WTC11 (cell line): ENCODE data around the gene AKR1C8. TPM values are rescaled to one million over a fixed set of nuclear protein-coding genes. Genes with fewer than 3 reads are reported as not detected.

Experiments used
- ATAC-seq: fragments of 200-7000 bp; cut with Tn5 transposase; 2 replicates; pipeline ENCODE4 v1.10.0; 2021; ENCODE audit warnings: mild to moderate bottlenecking, moderate library complexity
- CTCF ChIA-PET: fragments of 300-600 bp; sonication (Branson Sonifier 250); formaldehyde crosslinking; loops from one replicate; lab custom pipeline; 2021; ENCODE audit warnings: antibody characterized with exemption; lab: Charles Lee
- POLR2A ChIA-PET: fragments of 350-600 bp; sonication (Branson Sonifier 250); formaldehyde crosslinking; loops from one replicate; lab custom pipeline; 2021; ENCODE audit warnings: antibody characterized with exemption; lab: Charles Lee
- DNase-seq: peaks from one replicate; pipeline ENCODE4 v3.0.0; 2021; ENCODE audit warnings: low spot score
- H3K27ac Mint-ChIP-seq: 2 replicates; pipeline ENCODE4 v1.8.0; 2021; ENCODE audit warnings: mixed read lengths
- H3K27me3 Mint-ChIP-seq: 2 replicates; pipeline ENCODE4 v1.8.0; 2021; ENCODE audit warnings: low read depth, mild to moderate bottlenecking, moderate library complexity, mixed read lengths
- H3K36me3 Mint-ChIP-seq: 2 replicates; pipeline ENCODE4 v1.8.0; 2021; ENCODE audit warnings: mixed read lengths
- H3K4me1 Mint-ChIP-seq: 2 replicates; pipeline ENCODE4 v1.8.0; 2022; ENCODE audit warnings: mixed read lengths
- H3K4me3 Mint-ChIP-seq: 2 replicates; pipeline ENCODE4 v1.8.0; 2021; ENCODE audit warnings: mild to moderate bottlenecking, moderate library complexity, mixed read lengths
- H3K9me3 Mint-ChIP-seq: 2 replicates; pipeline ENCODE4 v1.8.0; 2021; ENCODE audit warnings: mixed read lengths
- ATF2 ChIP-seq: sonication (generic); formaldehyde crosslinking; IDR thresholded peaks from 2 replicates; pipeline ENCODE4 v1.8.1; 2022; ENCODE audit warnings: low read depth, missing genetic modification reagents, borderline replicate concordance
- E2F1 ChIP-seq: sonication (generic); formaldehyde crosslinking; IDR thresholded peaks from 2 replicates; pipeline ENCODE4 v1.8.0; 2022; ENCODE audit warnings: mild to moderate bottlenecking, missing genetic modification reagents
- E2F4 ChIP-seq: sonication (generic); formaldehyde crosslinking; IDR thresholded peaks from 2 replicates; pipeline ENCODE4 v1.8.1; 2022; ENCODE audit warnings: low read depth, mild to moderate bottlenecking, moderate library complexity, missing genetic modification reagents, borderline replicate concordance
- E2F5 ChIP-seq: sonication (generic); formaldehyde crosslinking; IDR thresholded peaks from 2 replicates; pipeline ENCODE4 v1.8.1; 2022; ENCODE audit warnings: mild to moderate bottlenecking, moderate library complexity, missing genetic modification reagents
- ELF4 ChIP-seq: sonication (generic); formaldehyde crosslinking; IDR thresholded peaks from 2 replicates; pipeline ENCODE4 v1.8.1; 2022; ENCODE audit warnings: low read depth, mild to moderate bottlenecking, moderate library complexity, missing genetic modification reagents
- EMX1 ChIP-seq: fragments of 250-450 bp; sonication (Bioruptor Pico); IDR thresholded peaks from 2 replicates; pipeline ENCODE4 v1.8.0; 2021; ENCODE audit warnings: mild to moderate bottlenecking
- FOXJ3 ChIP-seq: sonication (generic); formaldehyde crosslinking; IDR thresholded peaks from 2 replicates; pipeline ENCODE4 v1.9.0; 2021; ENCODE audit warnings: missing genetic modification reagents, mild to moderate bottlenecking, borderline replicate concordance
- JUN ChIP-seq: sonication (generic); formaldehyde crosslinking; IDR thresholded peaks from 2 replicates; pipeline ENCODE4 v1.8.0; 2023; ENCODE audit warnings: mild to moderate bottlenecking, missing genetic modification reagents
- NR1H2 ChIP-seq: sonication (generic); formaldehyde crosslinking; IDR thresholded peaks from 2 replicates; pipeline ENCODE4 v1.9.0; 2021; ENCODE audit warnings: mild to moderate bottlenecking, moderate library complexity, missing genetic modification reagents
- PRDM15 ChIP-seq: sonication (generic); formaldehyde crosslinking; IDR thresholded peaks from 2 replicates; pipeline ENCODE4 v1.8.0; 2022; ENCODE audit warnings: missing genetic modification reagents
- STAT6 ChIP-seq: sonication (generic); formaldehyde crosslinking; conservative IDR thresholded peaks from 2 replicates; pipeline ENCODE4 v1.8.1; 2023; ENCODE audit warnings: mild to moderate bottlenecking, low read depth, missing genetic modification reagents, moderate library complexity
- ZNF138 ChIP-seq: sonication (generic); formaldehyde crosslinking; conservative IDR thresholded peaks from 2 replicates; pipeline ENCODE4 v1.8.1; 2022; ENCODE audit warnings: mild to moderate bottlenecking, moderate library complexity, missing genetic modification reagents
- ZNF263 ChIP-seq: sonication (generic); formaldehyde crosslinking; IDR thresholded peaks from 2 replicates; pipeline ENCODE4 v1.8.1; 2022; ENCODE audit warnings: low read depth, mild to moderate bottlenecking, moderate library complexity, missing genetic modification reagents
- ZNF317 ChIP-seq: sonication (generic); formaldehyde crosslinking; IDR thresholded peaks from 2 replicates; pipeline ENCODE4 v1.8.1; 2023; ENCODE audit warnings: low read depth, mild to moderate bottlenecking, moderate library complexity, missing genetic modification reagents, borderline replicate concordance
- ZNF396 ChIP-seq: fragments of 250-450 bp; sonication (Bioruptor Pico); IDR thresholded peaks from 2 replicates; pipeline ENCODE4 v1.8.0; 2021; ENCODE audit warnings: mild to moderate bottlenecking, moderate library complexity, borderline replicate concordance
- ZNF416 ChIP-seq: fragments of 250-450 bp; sonication (Bioruptor Pico); IDR thresholded peaks from 2 replicates; pipeline ENCODE4 v1.9.0; 2021; ENCODE audit warnings: mild to moderate bottlenecking, inconsistent platforms
- ZNF425 ChIP-seq: fragments of 250-450 bp; sonication (Bioruptor Pico); conservative IDR thresholded peaks from 2 replicates; pipeline ENCODE4 v1.9.0; 2021; ENCODE audit warnings: mild to moderate bottlenecking
- total RNA-seq: library from RNA; stranded (reverse); gene quantifications from 3 replicates; pipeline ENCODE4 v1.2.3, GENCODE V29; 2021

The AKR1C8 gene
- total RNA-seq, 1 experiment from 2014 or later = not detected

GRCh38 chr10:5157501-5157900 is 27.4 kb downstream of the AKR1C8 start (continued):
- TF ChIP-seq ZNF425 (CRISPR knock-in tag) = no peak
- no peak for TF ChIP-seq FOXJ3 (CRISPR knock-in tag)
- TF ChIP-seq EMX1 = no peak
- no peak for TF ChIP-seq ZNF317 (CRISPR knock-in tag)
- TF ChIP-seq ATF2 (CRISPR knock-in tag) = no peak
- no peak for TF ChIP-seq ZNF416 (CRISPR knock-in tag)
- no peak for TF ChIP-seq JUN (CRISPR knock-in tag)
- TF ChIP-seq ELF4 (CRISPR knock-in tag) = no peak
- no peak for TF ChIP-seq ZNF138 (CRISPR knock-in tag)
- TF ChIP-seq ZNF396 = no peak
- no peak for TF ChIP-seq E2F4 (CRISPR knock-in tag)

- ChIA-PET CTCF (no interaction called here), POLR2A (no interaction called here)
- peaks cover 18% of the 10 kb centered on the region for H3K36me3 Mint-ChIP-seq
- peaks cover 3% of the 10 kb centered on the region; the same call in 1 of the 2 replicates for H3K27me3 Mint-ChIP-seq
- no peaks in the 10 kb centered on the region for H3K4me1 Mint-ChIP-seq
- DNase-seq = no peak
- no peak for ATAC-seq
- no peak overlapping the region for H3K27ac Mint-ChIP-seq
- TF ChIP-seq E2F5 (CRISPR knock-in tag) = no peak
- TF ChIP-seq, all 79 proteins: peak for 0
- Mint-ChIP-seq H3K4me3 (no peak overlapping the region), H3K9me3 (peaks cover 79% of the 10 kb centered on the region)
These were observed 29.0 kb downstream of the AKR1C8 start for GRCh38 chr10:5155951-5156350.

- Mint-ChIP-seq H3K9me3 (peaks cover 81% of the 10 kb centered on the region), H3K4me1 (no peaks in the 10 kb centered on the region), H3K4me3 (no peak overlapping the region), H3K27ac (no peak overlapping the region), H3K36me3 (peaks cover 21% of the 10 kb centered on the region), H3K27me3 (no peaks in the 10 kb centered on the region; the same call in 1 of the 2 replicates)
- ATAC-seq (no peak), DNase-seq (no peak)
- CTCF ChIA-PET = no interaction called here
- POLR2A ChIA-PET = no interaction called here
- TF ChIP-seq ZNF263 (CRISPR knock-in tag) = no peak
- TF ChIP-seq NR1H2 = no peak
- TF ChIP-seq E2F1 (CRISPR knock-in tag) = no peak
- no peak for TF ChIP-seq ELF4 (CRISPR knock-in tag)
- no peak for TF ChIP-seq ZNF425 (CRISPR knock-in tag)
- no peak for TF ChIP-seq PRDM15 (CRISPR knock-in tag)
- no peak for TF ChIP-seq STAT6
These were observed 33.9 kb downstream of the AKR1C8 start for GRCh38 chr10:5151076-5151475.
